ENCODE measurements around the gene SH2D5. TPM values are rescaled to one million over a fixed set of nuclear protein-coding genes. Genes with fewer than 3 reads are reported as not detected.

SH2D5 gene
- total RNA-seq, 1 experiment from 2014 or later: 7.1 TPM

- intact Hi-C loops (cut with micrococcal nuclease): no loop called here
- no peaks in the 10 kb centered on the region for H3F3A ChIP-seq (ENCODE audit: low read length, unreplicated experiment)
- ATAC-seq (no peak), DNase-seq (no peak)
- H3K4me3 ChIP-seq (ENCODE audit: low read length): no peak overlapping the region
- ChIA-PET POLR2A (ENCODE audit: unreplicated experiment) (no interaction called here), CTCF (no interaction called here)
- H2AFZ ChIP-seq (ENCODE audit: low read length): no peak overlapping the region
- H3K4me2 ChIP-seq (ENCODE audit: low read length): no peak overlapping the region
- no peak for TF ChIP-seq EZH2phosphoT487 (IDR thresholded peaks at IDR 0.05; ENCODE audit: borderline replicate concordance, low read length)
- TF ChIP-seq CTCF (conservative IDR thresholded peaks at IDR 0.05; ENCODE audit: low read depth, low read length): no peak
- TF ChIP-seq EZH2 (IDR thresholded peaks at IDR 0.05; ENCODE audit: low read length, unreplicated experiment): no peak
- H3K27me3 ChIP-seq (ENCODE audit: low read length): no peaks in the 10 kb centered on the region
- no peaks in the 10 kb centered on the region for H4K20me1 ChIP-seq (ENCODE audit: low read length)
- no peaks in the 10 kb centered on the region for H3K79me2 ChIP-seq (ENCODE audit: low read length)
- H3K9me3 ChIP-seq (ENCODE audit: low read length): no peaks in the 10 kb centered on the region
- H3K4me1 ChIP-seq (ENCODE audit: insufficient read depth, low read length): peaks cover 6% of the 10 kb centered on the region; the same call in 1 of the 2 replicates
- H3K27ac ChIP-seq (ENCODE audit: low read length): no peak overlapping the region
- H3K9ac ChIP-seq (ENCODE audit: low read length): no peak overlapping the region
- no peaks in the 10 kb centered on the region for H3K9me2 ChIP-seq (replicated peaks; ENCODE audit: low read length)
- no peaks in the 10 kb centered on the region for H3K36me3 ChIP-seq (ENCODE audit: low read depth, low read length)
- no TSS peak for BruUV-seq (replicated peaks)
Measured at GRCh38 chr1:20721117-20722061, 11.1 kb downstream of the SH2D5 start.

DNA sequence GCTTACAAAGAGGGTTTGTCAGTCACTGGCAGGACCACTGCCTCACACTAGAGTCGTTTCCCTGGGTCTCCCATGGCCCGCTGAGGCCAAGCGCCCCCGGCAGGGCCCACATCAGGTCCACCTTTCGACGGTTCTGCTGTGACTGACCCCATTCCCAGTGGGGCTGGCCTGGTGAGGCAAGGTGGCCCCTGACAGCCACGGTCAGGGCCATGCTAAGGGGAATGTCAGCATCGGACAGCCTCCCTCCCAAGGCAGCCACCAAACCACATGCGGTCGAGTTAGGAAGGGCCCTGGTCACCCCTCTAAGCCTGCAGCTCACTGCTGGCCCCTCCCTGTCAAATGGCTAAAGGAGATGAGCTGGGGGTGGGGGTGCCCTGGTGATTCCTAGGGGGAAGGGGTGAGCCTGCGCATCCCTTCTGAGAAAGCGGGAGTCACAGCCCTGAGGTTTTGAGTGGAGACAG is 11.8 kb downstream of the SH2D5 start:
- no peaks in the 10 kb centered on the region for H3K27me3 ChIP-seq (ENCODE audit: low read length)
- H4K20me1 ChIP-seq (ENCODE audit: low read length): no peaks in the 10 kb centered on the region
- ATAC-seq (no peak), DNase-seq (no peak)
- POLR2A ChIA-PET (ENCODE audit: unreplicated experiment): no interaction called here
- no peak overlapping the region for H3K9ac ChIP-seq (ENCODE audit: low read length)
- no TSS peak for BruUV-seq (replicated peaks)
- no peaks in the 10 kb centered on the region for H3K9me3 ChIP-seq (ENCODE audit: low read length)
- CTCF ChIA-PET: no interaction called here
- H3K27ac ChIP-seq (ENCODE audit: low read length): no peak overlapping the region
- no peaks in the 10 kb centered on the region for H3K79me2 ChIP-seq (ENCODE audit: low read length)
- no peak overlapping the region for H3K4me2 ChIP-seq (ENCODE audit: low read length)
- H3K4me1 ChIP-seq (ENCODE audit: insufficient read depth, low read length): peaks cover 6% of the 10 kb centered on the region; the same call in 1 of the 2 replicates
- no peaks in the 10 kb centered on the region for H3K9me2 ChIP-seq (replicated peaks; ENCODE audit: low read length)
- H2AFZ ChIP-seq (ENCODE audit: low read length): no peak overlapping the region
- no peaks in the 10 kb centered on the region for H3F3A ChIP-seq (ENCODE audit: low read length, unreplicated experiment)
- H3K4me3 ChIP-seq (ENCODE audit: low read length): no peak overlapping the region
- no peak for TF ChIP-seq CTCF (conservative IDR thresholded peaks at IDR 0.05; ENCODE audit: low read depth, low read length)
- TF ChIP-seq EZH2 (IDR thresholded peaks at IDR 0.05; ENCODE audit: low read length, unreplicated experiment): no peak
- no peak for TF ChIP-seq EZH2phosphoT487 (IDR thresholded peaks at IDR 0.05; ENCODE audit: borderline replicate concordance, low read length)
- intact Hi-C loops (cut with micrococcal nuclease): no loop called here
- no peaks in the 10 kb centered on the region for H3K36me3 ChIP-seq (ENCODE audit: low read depth, low read length)
